HG02610 (cell line): ENCODE data around the gene CFAP45.
A peak's percentile ranks its signal among the peaks of the same experiment; 100 is the strongest.

ENCODE experiments used
- ATAC-seq: cut with Tn5 transposase; IDR thresholded peaks from one replicate; pipeline ENCODE4 v1.9.1; 2021; ENCODE audit warnings: mild to moderate bottlenecking, moderate library complexity; ENCODE audit not compliant: unreplicated experiment

CFAP45 gene

DNA sequence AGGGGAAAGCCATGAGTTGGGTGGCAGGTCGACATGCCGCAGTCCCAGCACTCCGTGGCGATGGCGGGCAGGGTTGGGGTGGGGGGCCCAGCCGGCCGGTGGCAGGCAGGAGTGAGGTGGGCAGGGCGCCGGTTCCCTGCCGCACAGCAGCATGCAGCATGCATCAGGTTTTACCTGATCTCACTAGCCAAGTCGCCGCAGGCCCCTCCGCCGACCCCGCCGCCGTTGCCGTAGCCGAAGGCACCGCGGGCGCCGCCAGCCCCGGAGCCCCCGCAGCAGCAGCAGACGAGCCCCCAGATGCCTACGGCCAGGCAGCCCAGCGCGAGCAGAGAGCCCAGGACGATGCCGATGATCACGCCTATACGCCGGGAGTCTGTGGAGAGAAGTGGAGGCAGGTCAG, 44.3 kb downstream of the CFAP45 start:
- no peak for ATAC-seq

DNA sequence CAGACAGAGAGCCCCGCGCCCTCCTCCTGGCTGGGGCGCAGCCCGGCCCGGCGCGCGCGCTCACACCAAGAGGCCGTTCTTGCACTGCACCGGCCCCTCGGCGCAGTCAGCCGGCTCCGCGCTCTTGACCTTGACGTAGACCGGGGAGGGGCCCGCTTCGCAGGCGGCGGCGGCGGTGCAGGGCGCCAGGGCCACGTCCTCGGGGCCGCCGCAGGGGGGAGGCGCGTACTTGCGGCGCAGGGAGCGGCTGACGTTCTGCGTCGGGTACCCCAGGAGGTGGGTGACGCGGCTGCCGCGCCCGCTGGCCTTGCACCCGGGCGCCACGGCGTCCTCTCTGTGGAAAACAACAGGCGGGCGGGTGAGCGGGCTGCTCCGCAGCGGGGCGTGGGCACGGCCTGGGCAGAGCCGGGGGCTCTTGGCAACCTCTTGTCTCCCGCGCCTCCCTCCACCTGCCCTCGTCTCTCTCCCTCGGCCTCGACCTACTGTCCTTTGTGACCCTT, 45.2 kb downstream of the CFAP45 start:
- peak; percentile 88 for ATAC-seq

DNA sequence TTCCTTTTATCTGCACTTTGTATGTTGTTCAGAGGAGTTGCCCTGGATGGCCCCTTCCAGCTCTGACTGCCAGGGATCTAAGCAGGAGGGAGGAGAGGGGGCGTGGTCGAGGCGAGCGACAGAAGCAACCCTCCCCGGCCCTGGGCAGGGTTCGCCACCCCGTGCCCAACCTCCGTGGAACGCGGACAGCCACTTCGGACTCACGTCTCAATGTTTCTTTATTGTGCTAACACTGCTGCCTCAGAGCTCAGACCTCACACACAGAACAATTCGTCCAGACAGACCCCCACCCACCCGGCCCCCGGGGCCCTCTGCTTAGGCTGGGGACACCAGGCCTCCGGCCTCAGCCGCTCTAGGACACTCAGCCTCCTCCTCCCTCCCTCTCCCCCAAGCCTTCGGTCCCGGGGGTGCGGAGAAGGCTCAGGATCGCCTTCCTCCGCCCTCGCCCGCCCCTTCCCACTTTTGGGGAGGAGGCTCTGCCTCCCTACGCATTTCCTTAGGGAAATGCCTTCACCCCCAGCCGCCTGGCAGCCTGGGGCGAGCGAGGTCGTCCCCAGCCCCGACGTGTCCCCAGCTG, 45.8 kb downstream of the CFAP45 start:
- peak; percentile 18 for ATAC-seq

DNA sequence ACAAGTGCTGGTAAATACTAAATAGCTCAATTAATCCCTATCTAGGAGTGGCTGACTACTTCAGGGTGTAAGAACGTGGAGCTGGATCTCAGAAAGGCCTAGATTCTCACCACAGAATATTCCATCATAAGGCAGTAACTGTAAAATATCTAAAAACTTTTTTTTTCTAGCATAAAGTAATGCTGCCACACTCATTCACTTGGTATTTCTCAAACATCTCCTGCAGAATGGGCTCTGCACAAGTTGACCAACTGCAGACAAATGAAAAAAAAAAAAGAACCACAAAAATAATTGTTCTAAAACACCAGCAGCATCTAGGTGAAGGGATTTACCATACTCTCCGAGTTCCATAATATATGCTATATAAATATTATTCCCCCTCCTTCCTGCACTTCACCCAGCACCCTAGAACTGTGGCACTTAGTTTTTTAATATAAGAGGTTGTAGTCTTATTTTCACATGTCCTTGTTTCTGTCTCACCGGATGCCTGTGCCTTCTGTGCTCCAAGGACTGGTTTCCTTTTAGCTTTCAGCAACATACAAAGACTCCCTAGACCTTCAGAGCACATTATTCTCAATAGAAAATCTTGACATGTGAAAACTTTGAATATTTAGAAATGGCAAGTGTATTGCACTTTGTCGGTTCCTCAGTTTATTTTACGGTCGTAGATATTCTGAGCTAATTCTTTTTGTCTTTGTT, 46.4 kb downstream of the CFAP45 start:
- no peak for ATAC-seq

DNA sequence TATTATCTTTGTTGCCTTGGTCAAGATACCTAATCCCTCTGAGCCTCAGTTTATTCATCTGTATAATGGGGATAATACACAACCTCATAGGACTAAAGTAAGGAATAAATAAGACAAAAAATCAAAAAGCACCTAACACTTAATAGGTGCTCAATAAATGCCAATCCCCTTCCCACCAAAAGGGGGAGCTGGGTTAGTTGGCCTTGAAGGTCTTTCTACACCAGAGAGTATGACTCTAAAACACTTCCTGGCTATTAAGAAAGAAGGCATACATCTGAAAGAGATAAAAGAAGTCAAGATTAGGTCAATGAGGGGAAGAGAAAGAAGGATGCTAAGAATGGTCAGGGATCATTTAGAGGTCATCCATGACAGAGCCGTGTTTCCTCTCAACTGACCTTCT, 48.6 kb downstream of the CFAP45 start:
- ATAC-seq = no peak

DNA sequence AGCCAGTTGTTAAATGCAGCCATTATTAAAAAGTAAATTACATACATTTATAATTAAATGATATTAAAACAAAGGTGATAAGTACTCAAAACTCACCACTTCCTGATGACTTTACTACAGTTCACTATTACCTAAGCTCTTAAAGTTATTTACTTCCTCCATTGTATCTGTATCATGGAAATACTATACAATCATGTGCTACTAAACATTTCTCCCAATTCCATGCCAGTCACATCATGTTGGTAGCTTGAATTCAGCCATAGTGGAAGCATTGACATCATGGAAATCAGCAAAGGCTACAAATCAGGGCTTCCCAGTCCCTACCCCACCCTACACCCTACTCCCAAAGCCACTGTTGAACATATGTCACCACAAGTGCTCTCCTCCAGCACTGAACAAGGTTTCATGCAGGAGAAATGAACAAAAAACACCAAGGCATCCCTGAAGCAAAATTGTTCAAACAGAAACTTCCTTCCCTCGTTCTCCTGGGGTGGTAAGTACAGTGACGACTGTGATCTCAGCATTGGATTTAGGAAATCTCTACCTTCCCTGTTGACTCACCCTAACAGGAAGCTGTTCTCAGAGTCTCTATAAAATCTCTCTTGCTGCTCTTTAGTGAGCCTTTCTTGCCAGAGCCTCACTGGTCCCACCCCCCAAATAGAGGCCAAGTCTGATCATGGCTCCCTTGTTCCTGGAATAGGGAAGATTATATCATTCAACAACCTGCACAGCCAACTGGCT, 50.2 kb downstream of the CFAP45 start:
- ATAC-seq = no peak

DNA sequence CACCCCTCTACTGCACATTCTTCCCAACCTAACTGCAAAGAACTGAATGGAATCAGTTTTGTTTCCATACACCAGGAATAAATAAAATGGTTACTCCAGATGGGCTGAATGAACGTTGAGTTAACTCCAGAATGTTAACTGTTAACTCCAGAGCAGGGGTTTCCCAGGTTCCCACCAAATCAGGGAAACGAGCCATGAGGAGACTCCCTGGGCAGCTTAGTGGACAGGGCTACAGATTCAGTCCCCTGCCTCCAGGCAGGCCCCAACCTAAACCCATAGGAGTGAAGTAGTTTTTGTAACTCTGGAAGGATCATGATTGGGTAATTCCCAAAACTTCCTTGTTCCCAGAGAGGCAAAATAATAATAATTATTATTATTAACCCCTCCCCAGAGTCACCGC, 51.6 kb downstream of the CFAP45 start:
- ATAC-seq = no peak

DNA sequence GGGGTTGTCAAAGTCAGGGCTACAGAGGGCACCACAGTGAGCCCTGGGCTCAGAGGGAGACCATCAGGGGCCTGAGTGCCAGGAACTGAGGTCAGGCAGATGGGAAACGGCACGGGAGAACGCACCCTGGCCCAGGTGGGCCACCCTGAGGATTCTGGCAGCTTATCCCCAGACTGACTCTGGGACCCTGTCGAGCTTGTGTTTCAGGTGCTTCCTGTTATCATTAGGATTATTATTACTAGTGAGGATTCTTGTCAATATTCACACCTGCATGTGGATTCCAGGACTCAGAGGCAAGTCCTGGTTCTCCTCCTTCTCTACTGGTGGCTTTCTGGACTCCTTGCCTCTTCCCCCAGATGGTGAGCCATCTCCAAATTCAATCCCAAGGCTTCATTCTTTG, 52.7 kb downstream of the CFAP45 start:
- no peak for ATAC-seq

DNA sequence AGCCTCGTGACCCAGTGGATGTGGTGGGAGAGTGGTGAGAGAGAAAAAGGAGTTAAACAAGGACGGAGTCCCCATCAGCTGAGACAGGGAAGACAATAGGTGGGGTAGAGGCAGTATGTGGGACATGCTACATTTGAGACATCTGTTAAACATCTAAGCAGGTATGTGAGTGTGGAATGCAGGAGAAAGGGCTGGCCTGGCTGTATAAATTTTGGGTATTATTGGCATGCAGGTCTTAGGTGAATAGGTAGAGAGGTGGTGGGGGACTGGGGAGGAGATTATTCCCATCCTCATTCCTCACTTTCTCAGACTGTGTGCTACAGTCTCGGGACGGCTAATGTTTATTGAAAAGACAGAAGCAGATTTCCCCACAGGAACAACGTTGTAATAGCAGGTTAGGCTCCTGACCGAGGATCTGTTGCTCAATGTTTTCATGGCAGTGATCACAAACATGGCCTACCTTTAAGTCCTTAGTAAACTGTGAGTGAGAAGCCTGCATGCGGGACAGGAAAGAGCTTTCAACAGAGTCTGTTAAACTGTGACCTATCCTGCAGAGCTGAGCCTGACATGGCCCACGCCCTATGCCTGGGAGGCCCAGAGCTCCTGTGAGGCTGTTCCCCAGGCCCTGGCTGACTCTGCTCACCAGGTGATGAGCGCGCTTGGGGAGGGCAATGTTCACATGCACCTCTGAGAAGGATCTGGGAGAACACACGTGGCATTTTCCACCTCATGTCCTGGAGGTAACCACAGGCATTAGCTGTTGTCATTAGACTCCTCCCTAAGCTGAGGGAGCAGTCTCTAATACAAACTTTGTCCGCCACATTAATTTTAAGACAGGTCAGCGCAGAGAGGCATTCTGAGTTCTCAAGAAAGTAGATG, 54.0 kb downstream of the CFAP45 start:
- no peak for ATAC-seq

DNA sequence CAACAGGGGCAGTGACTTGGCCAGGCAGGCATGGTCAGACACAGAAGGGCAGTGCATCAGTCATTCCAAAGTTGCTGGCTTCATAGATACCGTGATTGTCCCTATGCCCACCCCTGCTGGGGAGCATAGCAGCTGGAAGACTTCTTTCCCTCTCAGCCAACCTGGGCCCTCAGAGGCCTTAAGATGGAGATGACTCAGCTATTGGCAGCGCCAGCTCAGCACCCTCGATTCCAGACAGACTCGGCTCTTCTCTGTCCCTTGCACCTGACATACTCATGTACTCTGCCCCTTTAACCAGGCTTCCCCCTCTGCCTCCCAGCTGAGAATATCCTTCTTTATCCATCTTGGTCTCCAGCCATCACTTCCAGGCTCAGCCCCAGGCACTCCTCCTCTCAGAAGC, 56.5 kb downstream of the CFAP45 start:
- ATAC-seq = no peak

DNA sequence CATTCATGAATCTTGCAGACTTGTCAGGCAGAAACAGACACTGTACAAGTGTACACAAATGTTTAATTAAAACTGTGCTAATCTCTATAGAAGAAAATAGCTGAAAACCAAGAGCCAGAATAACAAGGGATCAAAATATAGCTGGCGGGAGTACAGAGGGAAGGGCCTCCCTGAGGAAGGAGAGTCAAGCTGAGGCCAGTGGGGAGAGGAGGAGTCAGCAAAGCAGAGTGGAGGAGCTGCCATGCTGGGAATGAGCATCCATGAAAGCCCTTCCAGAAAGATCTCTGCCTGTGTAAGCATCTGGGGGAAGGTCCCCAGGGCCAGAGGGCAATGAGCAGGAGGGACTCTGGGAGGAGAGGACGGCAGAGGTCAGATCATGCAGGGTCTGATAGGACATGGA, 58.2 kb downstream of the CFAP45 start:
- ATAC-seq = no peak

DNA sequence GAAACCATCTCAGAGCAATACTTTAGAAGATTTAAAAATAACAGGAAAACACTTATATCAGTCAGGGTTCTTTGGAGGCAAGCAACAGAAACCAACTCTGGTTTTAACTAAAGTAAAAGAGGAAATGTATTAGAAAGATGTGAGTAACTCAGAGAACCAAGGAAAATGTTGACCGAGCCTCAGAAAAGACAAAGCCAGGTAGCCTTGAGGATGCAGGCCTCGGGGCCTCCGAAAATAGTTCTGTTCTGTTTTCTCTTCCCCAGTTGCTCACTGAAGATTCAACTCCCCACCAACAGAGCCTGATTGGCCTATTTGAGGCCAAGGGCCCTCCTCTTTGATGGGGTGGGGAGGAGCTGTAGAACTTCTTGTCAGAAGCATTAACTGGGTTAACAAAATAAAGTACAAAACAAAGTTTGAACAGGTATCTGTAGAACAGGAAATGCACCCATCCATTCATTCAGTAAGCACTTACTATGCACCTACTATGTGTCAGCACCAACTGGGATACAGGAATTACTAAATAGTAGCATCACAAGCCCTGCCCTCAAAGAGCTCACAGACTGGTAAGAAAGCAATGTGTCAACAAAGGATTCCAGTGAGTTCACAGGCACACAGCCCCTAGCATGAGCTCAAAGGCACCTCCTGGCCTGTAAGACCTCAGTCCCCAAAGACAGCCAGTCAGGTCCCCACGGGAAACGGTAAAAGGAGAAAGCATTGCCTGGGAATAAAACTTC, 60.7 kb downstream of the CFAP45 start:
- ATAC-seq = peak; percentile 70

DNA sequence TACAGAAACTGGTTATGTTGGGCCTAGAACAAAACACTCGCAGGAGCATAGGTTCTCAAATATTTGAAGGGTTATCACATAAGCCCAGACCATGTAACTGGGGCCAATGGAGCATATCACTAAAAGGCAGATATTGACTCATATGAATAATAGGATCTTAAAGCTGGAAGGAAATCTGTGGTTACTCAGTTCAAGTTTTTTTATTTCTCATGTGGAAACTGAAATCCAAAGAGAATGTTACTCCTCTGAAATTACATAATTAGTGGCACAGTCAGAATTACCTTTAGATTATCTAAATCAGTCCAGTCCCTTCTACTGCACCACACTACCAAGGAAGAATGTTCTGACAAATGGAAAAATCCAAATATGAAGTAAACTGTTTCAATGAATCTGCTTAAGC, 61.2 kb downstream of the CFAP45 start:
- peak; percentile 81 for ATAC-seq

DNA sequence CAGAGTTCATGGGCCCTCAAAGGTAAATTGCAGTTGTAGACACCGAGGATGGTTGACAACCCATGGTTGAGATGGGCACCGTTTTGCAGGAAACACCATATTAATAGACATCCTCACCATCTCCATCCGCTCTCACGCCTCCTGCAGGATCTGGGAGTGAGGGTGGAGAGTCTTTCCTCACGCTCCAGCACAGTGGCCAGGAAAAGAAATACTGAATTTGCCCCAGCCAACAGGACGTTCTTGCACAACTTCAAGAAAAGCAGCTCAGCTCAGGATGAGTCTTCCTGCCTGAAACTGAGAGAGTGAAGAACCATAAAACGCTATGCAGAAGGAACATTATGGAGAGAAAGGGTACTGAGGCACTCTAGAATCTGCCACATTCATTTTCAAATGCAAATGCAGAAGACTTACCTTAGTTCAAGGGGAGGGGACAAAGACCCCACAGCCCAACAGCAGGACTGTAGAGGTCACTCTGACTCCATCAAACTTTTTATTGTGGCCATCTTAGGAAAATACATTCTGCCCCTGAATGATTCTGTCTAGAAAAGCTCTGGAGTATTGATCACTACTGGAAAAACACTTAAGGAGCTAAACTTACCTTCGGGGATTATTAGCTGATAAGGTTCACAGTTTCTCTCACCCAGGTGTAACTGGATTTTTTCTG, 64.0 kb downstream of the CFAP45 start:
- ATAC-seq = no peak

DNA sequence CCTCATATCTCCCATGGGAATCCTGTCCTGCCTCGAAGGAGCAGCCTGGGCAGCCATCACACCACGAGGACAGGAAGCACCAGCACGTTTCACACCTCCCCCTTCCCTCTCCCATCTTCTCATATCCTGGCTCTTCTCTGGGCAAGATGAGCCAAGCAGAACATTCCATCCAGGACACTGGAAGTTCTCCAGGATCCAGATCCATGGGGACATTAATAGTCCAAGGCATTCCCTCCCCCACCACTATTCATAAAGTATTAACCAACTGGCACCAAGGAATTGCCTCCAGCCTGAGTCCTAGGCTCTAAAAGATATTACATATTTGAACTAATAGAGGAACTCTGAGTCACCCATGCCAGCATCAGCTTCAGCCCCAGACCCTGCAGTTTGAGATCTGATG, 64.6 kb downstream of the CFAP45 start:
- no peak for ATAC-seq

DNA sequence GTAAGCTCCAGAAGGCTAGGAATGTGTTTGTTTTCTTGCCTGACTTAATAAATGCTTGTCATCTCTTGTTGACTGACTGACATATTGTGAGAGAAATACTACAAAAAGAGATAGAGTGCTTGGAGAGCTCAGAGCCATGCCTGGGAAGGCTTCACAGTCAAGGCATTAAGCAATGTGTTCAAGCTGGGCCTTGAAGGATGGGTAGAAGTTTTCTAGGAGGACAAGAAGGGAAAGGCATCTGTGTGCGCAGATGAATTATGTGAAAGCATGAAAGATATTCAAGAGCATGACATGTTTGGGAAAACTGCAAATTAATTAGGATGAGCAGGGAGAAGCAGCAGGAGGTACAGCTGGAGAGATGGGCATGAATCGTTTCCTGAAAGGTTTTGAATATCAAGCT, 67.7 kb downstream of the CFAP45 start:
- ATAC-seq = no peak

DNA sequence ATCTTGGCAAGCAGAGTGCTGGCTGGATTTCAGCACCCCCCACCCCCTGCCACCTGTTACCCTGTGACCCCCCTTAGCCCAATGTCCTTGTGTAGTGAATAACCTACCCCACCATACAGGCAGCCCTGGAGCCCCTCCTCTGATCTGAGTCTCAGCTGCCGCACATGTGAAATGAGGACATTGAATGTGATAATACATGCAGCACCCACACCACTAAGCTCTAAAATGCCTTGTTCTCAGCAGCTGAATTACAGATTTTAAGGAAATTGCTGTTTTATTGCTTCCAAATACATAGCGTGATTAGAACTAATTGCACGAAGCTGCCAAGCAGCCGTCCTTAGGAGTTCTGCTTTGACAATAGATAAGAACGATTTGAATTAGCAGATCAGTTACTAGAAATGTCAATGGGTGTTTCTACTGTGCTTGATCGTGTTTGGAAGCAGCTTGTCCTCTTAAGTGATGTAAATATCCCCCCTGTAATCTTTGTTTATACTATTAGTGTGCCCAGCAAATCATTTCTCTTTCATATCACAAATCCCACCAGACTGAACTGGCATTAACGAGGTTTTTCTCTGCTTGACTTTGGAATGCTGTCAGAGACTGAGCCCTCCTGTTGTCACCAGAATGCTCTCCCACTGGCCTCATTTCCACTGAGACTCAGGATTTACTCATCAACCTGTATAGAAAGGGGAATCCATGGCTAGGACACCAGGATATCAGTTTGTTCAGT, 68.4 kb downstream of the CFAP45 start:
- no peak for ATAC-seq

DNA sequence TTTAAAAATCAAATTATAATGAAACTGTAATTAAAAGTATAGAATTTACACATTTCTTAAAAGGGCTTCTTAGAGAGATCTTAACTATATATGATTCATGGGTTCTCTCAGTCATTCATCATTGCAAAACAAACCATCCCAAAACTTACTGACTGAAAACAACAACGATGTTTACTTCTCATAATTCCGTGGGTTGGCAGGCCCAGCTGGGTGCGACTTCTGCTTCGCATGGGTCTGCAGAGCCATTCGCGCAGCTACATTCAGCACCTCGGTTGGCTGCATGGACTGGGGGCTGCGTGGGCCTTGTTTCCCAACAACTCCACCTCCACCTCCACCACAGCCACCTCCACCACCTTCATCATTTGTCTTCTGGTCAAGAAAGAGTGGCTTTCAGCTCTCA, 69.2 kb downstream of the CFAP45 start:
- no peak for ATAC-seq

DNA sequence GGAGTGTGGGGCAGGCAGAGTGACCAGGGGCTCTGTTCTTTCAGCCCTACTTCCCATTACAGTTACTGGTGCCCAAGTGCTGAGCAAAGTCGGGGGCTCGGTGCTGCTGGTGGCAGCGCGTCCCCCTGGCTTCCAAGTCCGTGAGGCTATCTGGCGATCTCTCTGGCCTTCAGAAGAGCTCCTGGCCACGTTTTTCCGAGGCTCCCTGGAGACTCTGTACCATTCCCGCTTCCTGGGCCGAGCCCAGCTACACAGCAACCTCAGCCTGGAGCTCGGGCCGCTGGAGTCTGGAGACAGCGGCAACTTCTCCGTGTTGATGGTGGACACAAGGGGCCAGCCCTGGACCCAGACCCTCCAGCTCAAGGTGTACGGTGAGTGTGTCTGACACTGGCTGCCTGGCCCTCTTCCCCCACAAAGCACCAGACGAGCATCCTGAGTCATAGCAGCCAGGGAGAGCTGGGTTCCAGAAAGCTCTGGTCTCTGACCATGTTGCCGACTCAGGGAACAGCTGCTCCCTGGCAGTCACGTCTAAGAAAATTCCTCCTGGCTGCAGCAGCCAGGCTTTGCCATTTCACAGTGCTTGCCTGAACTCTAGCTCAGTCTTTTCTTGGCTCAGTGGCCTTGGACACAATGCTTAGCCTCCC, 70.0 kb downstream of the CFAP45 start:
- no peak for ATAC-seq
